ENCODE data around the gene METTL26.

METTL26 gene

GRCh38 chr16:637081-638018 is 1.2 kb upstream of the METTL26 start:
- peak; percentile 95 for DNase-seq

DNA sequence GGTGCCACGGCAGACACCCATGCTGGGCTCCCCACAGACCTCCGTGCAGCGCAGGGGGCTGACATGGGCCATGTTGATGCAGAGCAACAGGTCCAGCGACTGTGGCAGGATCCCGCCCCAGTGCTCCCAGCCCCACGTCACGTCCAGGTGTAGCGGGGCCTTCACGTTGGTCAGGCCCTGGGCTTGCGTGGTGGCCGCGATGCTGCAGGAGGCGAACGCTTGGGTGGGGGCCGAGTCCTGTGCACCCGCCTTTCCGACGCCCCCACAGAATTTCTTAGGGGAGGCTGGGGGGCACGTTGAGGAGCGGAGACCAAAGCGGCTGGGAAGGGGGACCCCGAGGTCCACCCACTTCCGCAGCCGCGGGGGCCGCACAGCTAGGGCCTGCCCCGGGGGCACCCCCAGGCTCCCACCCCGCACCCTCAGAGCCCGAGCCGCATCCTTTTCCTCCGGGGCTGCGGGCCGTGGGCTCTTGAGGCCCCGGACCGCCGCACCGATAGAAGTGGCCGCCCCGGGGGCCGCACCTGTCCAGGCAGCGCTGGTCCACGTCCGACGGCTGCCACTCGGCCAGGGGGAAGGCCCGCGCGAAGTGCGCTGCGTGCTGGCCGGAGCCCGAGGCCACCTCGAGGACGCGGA is 416 bp downstream of the METTL26 start:
- no peak for DNase-seq

- DNase-seq, result no peak
Observed at GRCh38 chr16:634996-635395, 1.1 kb downstream of the METTL26 start.

DNA sequence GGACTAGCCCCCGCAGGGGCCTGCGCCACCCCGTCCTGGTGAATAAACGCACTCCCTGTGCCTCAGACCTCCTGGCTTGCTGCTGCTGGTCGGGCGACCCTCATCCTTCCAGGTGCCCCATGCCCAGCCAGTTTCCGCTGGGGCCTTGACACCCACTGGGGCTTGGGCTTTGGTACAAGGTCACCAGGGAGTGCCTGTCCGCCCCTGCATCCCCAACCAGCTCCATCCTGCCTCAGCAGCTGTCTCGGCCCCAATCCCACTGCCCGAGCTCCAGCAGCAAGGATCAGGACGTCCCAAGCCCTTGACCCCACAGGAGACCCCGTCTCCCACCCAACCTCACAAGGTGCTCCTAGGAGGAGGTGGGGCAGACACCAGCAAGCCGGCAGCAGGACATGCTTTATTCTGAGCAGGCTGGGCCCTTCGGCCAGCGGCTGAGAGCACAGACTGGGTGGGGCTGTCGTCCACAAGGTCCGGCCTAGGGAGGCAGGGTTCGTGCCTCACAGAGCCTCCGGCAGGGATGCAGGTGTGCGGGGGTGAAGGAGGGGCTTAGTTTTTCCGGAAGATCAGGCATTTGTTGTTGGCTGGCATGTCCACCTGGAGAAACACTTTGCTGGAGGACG is 1.9 kb downstream of the METTL26 start:
- DNase-seq, result no peak

DNA sequence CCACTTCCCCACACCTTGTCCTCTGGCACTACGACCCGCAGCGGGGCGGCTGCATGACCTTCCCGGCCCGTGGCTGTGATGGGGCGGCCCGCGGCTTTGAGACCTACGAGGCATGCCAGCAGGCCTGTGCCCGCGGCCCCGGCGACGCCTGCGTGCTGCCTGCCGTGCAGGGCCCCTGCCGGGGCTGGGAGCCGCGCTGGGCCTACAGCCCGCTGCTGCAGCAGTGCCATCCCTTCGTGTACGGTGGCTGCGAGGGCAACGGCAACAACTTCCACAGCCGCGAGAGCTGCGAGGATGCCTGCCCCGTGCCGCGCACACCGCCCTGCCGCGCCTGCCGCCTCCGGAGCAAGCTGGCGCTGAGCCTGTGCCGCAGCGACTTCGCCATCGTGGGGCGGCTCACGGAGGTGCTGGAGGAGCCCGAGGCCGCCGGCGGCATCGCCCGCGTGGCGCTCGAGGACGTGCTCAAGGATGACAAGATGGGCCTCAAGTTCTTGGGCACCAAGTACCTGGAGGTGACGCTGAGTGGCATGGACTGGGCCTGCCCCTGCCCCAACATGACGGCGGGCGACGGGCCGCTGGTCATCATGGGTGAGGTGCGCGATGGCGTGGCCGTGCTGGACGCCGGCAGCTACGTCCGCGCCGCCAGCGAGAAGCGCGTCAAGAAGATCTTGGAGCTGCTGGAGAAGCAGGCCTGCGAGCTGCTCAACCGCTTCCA is 2.6 kb downstream of the METTL26 start:
- no peak for DNase-seq

- no peak for DNase-seq
Observed at GRCh38 chr16:632486-633335, 3.4 kb downstream of the METTL26 start.

DNA sequence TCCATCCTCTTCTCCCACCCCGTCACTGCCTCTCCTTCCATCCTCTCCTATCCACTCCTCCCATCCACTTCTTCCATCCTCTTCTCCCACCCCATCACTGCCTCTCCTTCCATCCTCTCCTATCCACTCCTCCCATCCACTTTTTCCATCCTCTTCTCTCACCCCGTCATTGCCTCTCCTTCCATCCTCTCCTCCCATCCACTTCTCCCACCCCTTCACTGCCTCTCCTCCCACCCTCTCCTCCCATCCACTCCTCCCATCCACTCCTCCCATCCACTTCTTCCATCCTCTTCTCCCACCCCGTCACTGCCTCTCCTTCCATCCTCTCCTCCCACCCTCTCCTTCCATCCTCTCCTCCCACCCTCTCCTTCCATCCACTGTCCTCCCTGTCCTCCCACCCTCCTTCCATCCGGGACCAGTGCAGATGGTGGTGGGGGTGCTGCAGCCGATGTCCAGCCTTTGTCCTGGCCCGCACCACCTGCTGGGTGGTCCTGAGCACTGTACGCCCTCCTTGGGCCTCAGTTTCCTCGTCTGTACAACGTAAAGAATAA is 4.2 kb downstream of the METTL26 start:
- DNase-seq, result no peak

GRCh38 chr16:630815-631405 is 5.2 kb downstream of the METTL26 start, which contains the start of gene WFIKKN1:
Gene WFIKKN1 (plus strand): TSS chr16:630985. CDS start chr16:631254, 269 bp downstream.
- DNase-seq, result no peak

DNA sequence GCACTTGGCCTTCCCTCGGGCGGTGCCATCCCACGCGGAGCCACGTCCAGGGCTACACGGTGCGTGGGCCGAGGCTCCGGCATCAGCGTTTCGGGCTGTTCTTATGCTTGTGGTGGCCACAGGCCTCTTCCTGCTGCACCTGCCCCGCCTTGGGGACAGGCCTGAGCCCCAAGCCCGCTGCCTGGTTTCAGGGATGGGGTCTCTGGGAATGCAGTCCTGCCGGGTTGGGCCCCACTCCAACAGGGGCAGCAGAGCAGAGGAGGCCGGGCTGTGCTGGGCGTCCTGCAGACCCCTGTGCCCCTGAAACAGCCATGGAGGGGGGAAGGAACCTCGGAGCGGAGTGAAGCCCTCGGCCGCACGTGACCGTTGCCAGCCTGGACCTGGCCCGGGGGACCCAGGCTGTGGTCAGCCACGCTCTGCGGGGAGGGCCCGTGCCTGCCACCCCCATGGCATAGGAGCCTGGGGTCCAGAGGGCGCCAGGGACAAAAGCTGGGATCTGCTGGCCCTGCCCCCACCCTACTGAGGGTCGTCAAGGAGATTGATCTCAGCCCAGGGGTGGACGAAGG is 5.8 kb downstream of the METTL26 start:
- no peak for DNase-seq

DNA sequence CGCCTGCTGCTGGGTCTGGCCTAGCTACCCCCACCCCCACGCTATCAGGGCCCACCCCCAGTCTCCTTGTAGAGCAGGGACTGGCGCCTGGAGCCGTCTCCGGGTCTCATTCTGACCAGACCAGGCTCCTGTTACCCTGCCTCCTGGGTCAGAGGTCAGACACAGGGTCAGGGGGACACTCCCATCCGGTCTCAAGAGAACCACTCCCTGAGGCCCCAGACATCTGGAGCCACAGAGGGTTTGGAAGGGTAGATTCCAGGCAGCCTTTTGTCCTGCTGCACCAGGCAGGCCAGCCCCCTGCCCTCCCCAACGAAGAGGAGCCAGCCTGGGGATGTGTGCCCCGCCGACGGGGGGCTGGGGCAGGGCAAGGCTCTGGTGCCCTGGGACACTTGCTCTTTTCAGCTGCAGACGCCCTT is 6.3 kb downstream of the METTL26 start:
- DNase-seq, result no peak

DNA sequence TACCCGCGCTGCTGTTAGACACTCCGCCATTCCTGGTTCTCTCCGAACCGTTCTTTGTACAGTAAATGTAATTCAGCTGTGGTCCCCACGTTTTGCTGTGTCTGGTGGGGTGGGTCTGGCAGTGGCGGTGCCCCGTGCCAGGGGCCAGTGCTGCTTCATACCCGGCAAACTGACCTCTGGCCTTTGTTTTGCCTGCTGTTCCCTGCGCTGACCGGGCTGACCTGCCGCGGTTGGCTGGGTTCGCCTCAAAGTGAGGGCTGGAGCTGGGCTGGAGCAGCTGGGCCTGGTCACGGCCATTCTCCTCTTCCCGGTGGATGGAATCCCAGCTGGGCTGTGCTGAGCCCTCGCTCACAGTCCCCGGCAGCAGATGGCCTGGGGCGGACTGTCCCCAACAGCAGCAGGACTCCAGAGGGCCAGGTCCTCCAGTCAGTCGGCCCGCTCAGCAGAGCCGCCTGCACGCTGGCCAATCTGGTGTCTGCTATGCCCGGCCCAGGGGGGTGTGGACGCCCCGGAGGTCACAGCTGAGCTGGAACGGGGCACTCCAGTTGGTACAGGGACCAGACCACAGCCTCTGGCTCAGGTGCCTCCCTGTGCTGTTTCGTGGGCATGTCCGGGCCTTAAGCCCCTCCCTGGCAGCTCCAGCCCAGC is 6.8 kb downstream of the METTL26 start:
- no peak for DNase-seq

GRCh38 chr16:628321-629061 is 7.6 kb downstream of the METTL26 start:
- DNase-seq, result peak; percentile 39

GRCh38 chr16:627454-628239 is 8.5 kb downstream of the METTL26 start:
- no peak for DNase-seq

- no peak for DNase-seq
Observed at GRCh38 chr16:626787-627453, 9.2 kb downstream of the METTL26 start.

DNA sequence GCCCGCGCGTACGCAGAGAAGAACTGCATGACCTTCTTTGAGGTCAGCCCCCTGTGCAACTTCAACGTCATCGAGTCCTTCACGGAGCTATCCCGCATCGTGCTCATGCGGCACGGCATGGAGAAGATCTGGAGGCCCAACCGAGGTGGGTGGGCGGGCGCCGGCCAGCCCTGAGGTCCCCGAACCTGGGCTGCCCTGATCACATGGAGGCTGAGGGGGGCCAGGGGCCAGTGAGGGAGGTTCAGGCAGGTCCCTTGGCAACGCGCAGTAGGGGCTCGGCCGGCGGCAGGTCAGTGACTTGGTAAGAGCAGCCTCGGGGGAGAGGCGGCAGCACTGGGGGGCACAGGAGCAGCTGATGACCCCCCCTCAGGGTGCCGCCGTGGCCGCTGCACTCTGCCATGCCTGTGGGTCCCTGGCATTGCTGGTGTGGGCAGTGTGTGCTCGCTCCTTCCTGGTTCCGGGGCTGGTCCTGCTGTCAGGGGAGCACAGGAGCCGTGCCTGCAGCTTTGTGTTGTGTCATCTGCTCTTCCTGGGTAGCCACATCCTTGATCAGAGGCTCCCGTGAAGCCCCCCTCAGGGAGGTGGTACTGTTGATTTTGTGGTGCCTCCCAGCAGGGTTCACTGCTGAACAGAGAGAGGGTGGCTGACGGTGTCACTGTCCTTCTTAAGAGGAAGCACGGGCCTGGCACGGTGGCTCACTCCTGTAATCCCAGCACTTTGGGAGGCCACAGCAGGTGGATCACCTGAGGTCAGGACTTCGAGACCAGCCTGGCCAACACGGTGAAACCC is 9.9 kb downstream of the METTL26 start:
- no peak for DNase-seq

GRCh38 chr16:625117-625976 is 10.8 kb downstream of the METTL26 start:
- DNase-seq, result no peak

Data from right forelimb (tissue), 1 donor.